GM23338 (cell line): ENCODE data around the gene ADAM20. TPM values are rescaled to one million over a fixed set of nuclear protein-coding genes. Genes with fewer than 3 reads are reported as not detected.
A peak's percentile ranks its signal among the peaks of the same experiment; 100 is the strongest.

Source experiments
- ATAC-seq: fragments of 200-7000 bp; cut with Tn5 transposase; 3 replicates; pipeline ENCODE4 v1.9.1; 2020
- DNase-seq: peaks from one replicate; pipeline ENCODE4 v3.0.0-alpha.2; 2015; ENCODE audit warnings: low spot score
- H2AFZ ChIP-seq: fragments of 200-600 bp; sonication (generic); 2 replicates; pipeline ENCODE4 v1.8.0; 2016; ENCODE audit warnings: antibody characterized with exemption, mild to moderate bottlenecking, moderate library complexity
- H3F3A ChIP-seq: fragments of 200-600 bp; sonication (generic); replicated peaks from 2 replicates; pipeline ENCODE4 v1.8.0; 2017; ENCODE audit warnings: antibody characterized with exemption, mixed run types, low read depth
- H3K27ac ChIP-seq: fragments of 200-600 bp; sonication (generic); 2 replicates; pipeline ENCODE4 v1.6.1; 2016; ENCODE audit warnings: low read depth
- H3K27me3 ChIP-seq: fragments of 200-600 bp; sonication (generic); 2 replicates; pipeline ENCODE4 v1.8.0; 2016; ENCODE audit warnings: mild to moderate bottlenecking, mixed run types, moderate library complexity; ENCODE audit not compliant: insufficient read depth
- H3K36me3 ChIP-seq: fragments of 200-600 bp; sonication (generic); 2 replicates; pipeline ENCODE4 v1.8.0; 2016; ENCODE audit warnings: mild to moderate bottlenecking; ENCODE audit not compliant: insufficient read depth
- H3K4me1 ChIP-seq: fragments of 200-600 bp; sonication (generic); 2 replicates; pipeline ENCODE4 v1.8.0; 2016; ENCODE audit warnings: mild to moderate bottlenecking, moderate library complexity; ENCODE audit not compliant: insufficient read depth
- H3K4me2 ChIP-seq: fragments of 200-600 bp; sonication (generic); 2 replicates; pipeline ENCODE4 v1.7.1; 2017; ENCODE audit warnings: mixed run types
- H3K4me3 ChIP-seq: fragments of 200-600 bp; sonication (generic); 2 replicates; pipeline ENCODE4 v1.6.1; 2016; ENCODE audit warnings: mixed run types
- H3K79me2 ChIP-seq: fragments of 200-600 bp; sonication (generic); replicated peaks from 2 replicates; pipeline ENCODE4 v1.8.0; 2017; ENCODE audit warnings: mild to moderate bottlenecking; ENCODE audit not compliant: insufficient read depth
- H3K9me2 ChIP-seq: fragments of 200-600 bp; sonication (generic); 2 replicates; pipeline ENCODE4 v1.8.0; 2017; ENCODE audit not compliant: insufficient read depth
- H4K20me1 ChIP-seq: fragments of 200-600 bp; sonication (generic); replicated peaks from 2 replicates; pipeline ENCODE4 v1.8.0; 2017; ENCODE audit warnings: mild to moderate bottlenecking; ENCODE audit not compliant: insufficient read depth
- H3K27ac Mint-ChIP-seq: 2 replicates; pipeline ENCODE4 v1.8.0; 2020; ENCODE audit warnings: inconsistent platforms, mild to moderate bottlenecking, moderate library complexity, mixed read lengths
- H3K27me3 Mint-ChIP-seq: 3 replicates; pipeline ENCODE4 v1.8.0; 2022; ENCODE audit warnings: low read depth, mild to moderate bottlenecking, moderate library complexity, mixed read lengths, inconsistent platforms; ENCODE audit not compliant: insufficient read depth, poor library complexity
- H3K36me3 Mint-ChIP-seq: 3 replicates; pipeline ENCODE4 v1.8.0; 2021; ENCODE audit warnings: low read depth, mild to moderate bottlenecking, inconsistent platforms, moderate library complexity, mixed read lengths
- H3K4me1 Mint-ChIP-seq: 3 replicates; pipeline ENCODE4 v1.8.0; 2020; ENCODE audit warnings: mild to moderate bottlenecking, inconsistent platforms, mixed read lengths
- H3K4me3 Mint-ChIP-seq: 3 replicates; pipeline ENCODE4 v1.8.0; 2021; ENCODE audit warnings: moderate library complexity, mild to moderate bottlenecking, inconsistent platforms, mixed read lengths
- H3K9me3 Mint-ChIP-seq: 3 replicates; pipeline ENCODE4 v1.8.0; 2020; ENCODE audit warnings: moderate library complexity, mild to moderate bottlenecking, inconsistent platforms, mixed read lengths
- CREB1 ChIP-seq: fragments of 250-450 bp; sonication (Bioruptor Pico); IDR thresholded peaks from 2 replicates; pipeline ENCODE4 v1.5.0; 2020; ENCODE audit warnings: low read depth, mild to moderate bottlenecking, moderate library complexity
- CTCF ChIP-seq, 2 experiments: fragments of 200-600 bp in 1 of 2; sonication (generic) in 1 of 2; conservative IDR thresholded peaks; 2 replicates each; pipeline versions ENCODE4 v1.5.1 to v1.6.1; 2016 to 2017; ENCODE audit warnings: antibody characterized with exemption in 2 of 2, low read depth in 2 of 2, mild to moderate bottlenecking in 2 of 2, moderate library complexity in 1 of 2
- ETS1 ChIP-seq: IDR thresholded peaks from 2 replicates; pipeline ENCODE4 v1.6.1; 2016; ENCODE audit warnings: antibody characterized with exemption
- EZH2 ChIP-seq: fragments of 200-600 bp; sonication (generic); IDR thresholded peaks from one replicate; pipeline ENCODE4 v1.8.0; 2017; ENCODE audit warnings: antibody characterized with exemption, mild to moderate bottlenecking, low read depth; ENCODE audit not compliant: unreplicated experiment
- EZH2phosphoT487 ChIP-seq: fragments of 200-600 bp; sonication (generic); IDR thresholded peaks from one replicate; pipeline ENCODE4 v1.8.1; 2018; ENCODE audit warnings: antibody characterized with exemption; ENCODE audit not compliant: unreplicated experiment
- JUNB ChIP-seq: IDR thresholded peaks from one replicate; pipeline ENCODE4 v1.6.1; 2016; ENCODE audit warnings: antibody characterized with exemption; ENCODE audit not compliant: unreplicated experiment
- NANOG ChIP-seq: IDR thresholded peaks from 2 replicates; pipeline ENCODE4 v1.6.1; 2016; ENCODE audit warnings: antibody characterized with exemption, borderline replicate concordance
- POLR2AphosphoS5 ChIP-seq: IDR thresholded peaks from 2 replicates; pipeline ENCODE4 v1.6.1; 2016; ENCODE audit warnings: antibody characterized with exemption, low read depth
- REST ChIP-seq: IDR thresholded peaks from one replicate; pipeline ENCODE4 v1.6.1; 2018; ENCODE audit warnings: antibody characterized with exemption; ENCODE audit not compliant: unreplicated experiment
- STAT1 ChIP-seq: IDR thresholded peaks from one replicate; pipeline ENCODE4 v1.6.1; 2016; ENCODE audit warnings: antibody characterized with exemption; ENCODE audit not compliant: unreplicated experiment
- ZNF114 ChIP-seq: fragments of 250-450 bp; sonication (Bioruptor Pico); IDR thresholded peaks from 2 replicates; pipeline ENCODE4 v1.5.0; 2020; ENCODE audit warnings: mild to moderate bottlenecking, moderate library complexity
- ZNF331 ChIP-seq: fragments of 250-450 bp; sonication (Bioruptor Pico); IDR thresholded peaks from 2 replicates; pipeline ENCODE4 v1.5.0; 2020; ENCODE audit warnings: low read depth, mild to moderate bottlenecking, moderate library complexity
- polyA plus RNA-seq: library from polyadenylated mRNA; unstranded; fragments of >200 nt; fragmentation: Nextera tagmentation; extraction: Ambion mirVana; gene quantifications from 2 replicates; pipeline ENCODE4 v1.2.1, GENCODE V29; 2016
- total RNA-seq: library from RNA; depleted of rRNA; stranded (reverse); fragments of >200 nt; shearing (Covaris generic); gene quantifications from 2 replicates; pipeline ENCODE4 v1.2.3, GENCODE V29; 2014

Gene ADAM20
- total and polyA plus RNA-seq, 2 experiments from 2014 or later: 0.06 to 2.1 TPM

GRCh38 chr14:70573050-70573449 is 38.2 kb upstream of the ADAM20 start (continued):
- no peak for TF ChIP-seq STAT1
- no peak for TF ChIP-seq JUNB
- no peak for TF ChIP-seq NANOG
- TF ChIP-seq ETS1: no peak
- TF ChIP-seq POLR2AphosphoS5: no peak
- TF ChIP-seq EZH2: no peak
- no peak for TF ChIP-seq REST
- TF ChIP-seq CTCF (conservative IDR thresholded peaks at IDR 0.05; ENCODE audit: low read depth in 2 of 2): no peak
- TF ChIP-seq ZNF331 (CRISPR knock-in tag): no peak
- no peak for TF ChIP-seq EZH2phosphoT487
- TF ChIP-seq CREB1 (CRISPR knock-in tag): no peak

GRCh38 chr14:70571139-70571538 is 36.3 kb upstream of the ADAM20 start:
- Histone ChIP-seq H3K9me2 (no peaks in the 10 kb centered on the region), H3K4me1 (peaks cover 16% of the 10 kb centered on the region), H4K20me1 (no peaks in the 10 kb centered on the region; the same call in 1 of the 2 replicates), H2AFZ (no peak overlapping the region), H3K27ac (no peak overlapping the region), H3F3A (no peaks in the 10 kb centered on the region), H3K4me3 (no peak overlapping the region), H3K36me3 (peaks cover under 1% of the 10 kb centered on the region), H3K4me2 (no peak overlapping the region), H3K79me2 (peaks cover 17% of the 10 kb centered on the region; the same call in 1 of the 2 replicates), H3K27me3 (no peaks in the 10 kb centered on the region)
- no peak overlapping the region for H3K4me3 Mint-ChIP-seq
- no peak overlapping the region for H3K27ac Mint-ChIP-seq
- peaks cover 4% of the 10 kb centered on the region; the same call in 2 of the 3 replicates for H3K9me3 Mint-ChIP-seq
- ATAC-seq (no peak), DNase-seq (peak; percentile 4)
- H3K36me3 Mint-ChIP-seq: peaks cover 23% of the 10 kb centered on the region
- peaks cover 14% of the 10 kb centered on the region for H3K4me1 Mint-ChIP-seq
- H3K27me3 Mint-ChIP-seq: no peaks in the 10 kb centered on the region
- TF ChIP-seq EZH2 (no peak), ETS1 (no peak), NANOG (no peak), CTCF (conservative IDR thresholded peaks at IDR 0.05; ENCODE audit: low read depth in 2 of 2) (no peak), STAT1 (no peak), JUNB (no peak), ZNF331 (CRISPR knock-in tag) (no peak), ZNF114 (CRISPR knock-in tag) (no peak)
